CD4-positive, alpha-beta T cell (primary cell): ENCODE results near the gene PSMB1. TPM values are rescaled to one million over a fixed set of nuclear protein-coding genes. Genes with fewer than 3 reads are reported as not detected.

Experiments
- ATAC-seq: fragments of 200-7000 bp; cut with Tn5 transposase; one replicate; pipeline ENCODE4 v1.10.0; 2022; ENCODE audit warnings: mild to moderate bottlenecking; ENCODE audit not compliant: poor library complexity
- CTCF ChIA-PET: fragments of 350-600 bp; sonication (Branson Sonifier 250); formaldehyde crosslinking; loops from one replicate; lab custom pipeline; 2021; ENCODE audit warnings: antibody characterized with exemption, inconsistent platforms; lab: Charles Lee
- POLR2A ChIA-PET: fragments of 350-600 bp; sonication (Branson Sonifier 250); formaldehyde crosslinking; loops from one replicate; lab custom pipeline; 2021; ENCODE audit warnings: antibody characterized with exemption, inconsistent platforms; lab: Charles Lee
- DNase-seq, 14 experiments: peaks; one replicate each; pipeline ENCODE4 v3.0.0-alpha.2; 2013 to 2020; ENCODE audit warnings: mixed read lengths in 2 of 14
- H3K27ac ChIP-seq, 2 donors: one replicate each; pipeline versions ENCODE4 v1.5.1 to v1.7.0; 2013; ENCODE audit warnings: low read length in 2 of 2, low read depth in 1 of 2, mild to moderate bottlenecking in 1 of 2
- H3K27me3 ChIP-seq, 2 experiments: 1 replicate in 1 of 2; 2 replicates in 1 of 2; pipeline versions ENCODE4 v1.6.1 to v1.7.0; 2013; ENCODE audit warnings: low read length in 2 of 2, control low read depth in 1 of 2, mild to moderate bottlenecking in 1 of 2, moderate library complexity in 1 of 2; ENCODE audit not compliant: insufficient read depth in 2 of 2, control insufficient read depth in 1 of 2
- H3K36me3 ChIP-seq: one replicate; pipeline ENCODE4 v1.6.1; 2013; ENCODE audit warnings: low read length, control low read depth; ENCODE audit not compliant: insufficient read depth
- H3K4me1 ChIP-seq: one replicate; pipeline ENCODE4 v1.6.1; 2013; ENCODE audit warnings: low read length, control low read depth; ENCODE audit not compliant: insufficient read depth
- H3K4me3 ChIP-seq: one replicate; pipeline ENCODE4 v1.5.1; 2013; ENCODE audit warnings: mild to moderate bottlenecking, low read length, moderate library complexity
- H3K9me3 ChIP-seq, 2 experiments: 1 replicate in 1 of 2; 2 replicates in 1 of 2; pipeline versions ENCODE4 v1.6.1 to v1.7.0; 2013; ENCODE audit warnings: low read length in 2 of 2, mild to moderate bottlenecking in 2 of 2, control low read depth in 1 of 2, moderate library complexity in 1 of 2; ENCODE audit not compliant: control insufficient read depth in 1 of 2, insufficient read depth in 1 of 2
- H3K27ac Mint-ChIP-seq: one replicate; pipeline ENCODE4 v1.8.0; 2020; ENCODE audit warnings: mixed read lengths
- H3K27me3 Mint-ChIP-seq: one replicate; pipeline ENCODE4 v1.8.0; 2021; ENCODE audit warnings: mixed read lengths
- H3K36me3 Mint-ChIP-seq: one replicate; pipeline ENCODE4 v1.8.0; 2021; ENCODE audit warnings: low read depth, mixed read lengths
- H3K4me1 Mint-ChIP-seq: one replicate; pipeline ENCODE4 v1.8.0; 2021; ENCODE audit warnings: low read depth, mixed read lengths
- H3K4me3 Mint-ChIP-seq: one replicate; pipeline ENCODE4 v1.8.0; 2020; ENCODE audit warnings: mild to moderate bottlenecking, mixed read lengths
- H3K9me3 Mint-ChIP-seq: one replicate; pipeline ENCODE4 v1.8.0; 2020; ENCODE audit warnings: mixed read lengths
- CTCF ChIP-seq: fragments of 200-600 bp; IDR thresholded peaks from one replicate; pipeline ENCODE4 v1.8.0; 2022; ENCODE audit warnings: antibody characterized with exemption, mild to moderate bottlenecking
- intact Hi-C, 2 experiments: fragments of 100-400 bp; cut with DNase I in 1 of 2; cut with micrococcal nuclease in 1 of 2; formaldehyde crosslinking; loops; one replicate each; pipeline versions ENCODE4 v1.15.1 to v1.9.0; 2023 to 2025; cut with DNase I, micrococcal nuclease
- total RNA-seq, 174 experiments: library from RNA in 2 of 174; stranded (reverse) in 2 of 174; gene quantifications; one replicate each; pipeline ENCODE4 v1.2.3 and lab custom pipeline; 2021 to 2026

PSMB1 gene
- total RNA-seq, 2 experiments from 2014 or later, result 98.8 to 108 TPM

DNA sequence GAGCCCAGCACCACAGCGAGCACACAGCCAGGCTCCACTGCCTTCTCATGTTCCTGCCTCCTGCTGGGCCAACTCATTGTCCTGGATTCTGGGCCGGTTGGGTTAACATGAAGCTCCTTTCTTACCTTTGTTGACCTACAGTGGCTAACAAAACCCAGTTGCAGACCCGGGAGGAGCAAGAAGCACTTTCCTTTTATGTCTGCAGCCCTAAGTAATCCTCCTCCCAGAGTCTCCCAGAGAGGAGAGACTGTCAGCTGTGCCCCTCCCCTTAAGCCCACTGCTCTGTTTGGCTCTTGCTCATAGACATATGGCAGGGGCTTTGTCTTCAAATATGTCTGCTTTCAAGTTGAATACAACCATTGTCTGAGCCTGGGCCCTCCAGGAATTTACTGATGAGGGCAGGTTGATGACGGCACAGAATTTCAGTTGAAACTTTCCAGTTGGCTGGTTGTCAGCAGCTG lies 55.2 kb downstream of the PSMB1 start:
- POLR2A ChIA-PET, result no interaction called here
- H3K36me3 Mint-ChIP-seq, result no peaks in the 10 kb centered on the region
- Histone ChIP-seq H3K36me3 (no peaks in the 10 kb centered on the region), H3K9me3 (peaks cover 3 to 4% of the 10 kb centered on the region in 2 experiments), H3K4me3 (no peak overlapping the region), H3K4me1 (no peaks in the 10 kb centered on the region), H3K27ac (no peak overlapping the region), H3K27me3 (peaks cover 23 to 38% of the 10 kb centered on the region in 2 experiments)
- CTCF ChIA-PET, result interaction anchor here (0.6 kb wide), 1 partner anchor 1348 kb away, joined by 4 read pairs; no protein-coding TSS in a partner anchor
- H3K4me3 Mint-ChIP-seq, result no peak overlapping the region
- ATAC-seq (no peak), DNase-seq (no peak)
- H3K4me1 Mint-ChIP-seq, result no peaks in the 10 kb centered on the region
- no peak overlapping the region for H3K27ac Mint-ChIP-seq
- peaks cover 63% of the 10 kb centered on the region for H3K27me3 Mint-ChIP-seq
- intact Hi-C loops, result no loop called here
- peaks cover 6% of the 10 kb centered on the region for H3K9me3 Mint-ChIP-seq
- no peak for TF ChIP-seq CTCF

GRCh38 chr6:170493354-170493753 lies 59.8 kb downstream of the PSMB1 start:
- ChIA-PET POLR2A (no interaction called here), CTCF (no interaction called here)
- Mint-ChIP-seq H3K27ac (no peak overlapping the region), H3K4me3 (no peak overlapping the region), H3K27me3 (peaks cover 63% of the 10 kb centered on the region), H3K4me1 (no peaks in the 10 kb centered on the region), H3K36me3 (no peaks in the 10 kb centered on the region), H3K9me3 (no peaks in the 10 kb centered on the region)
- intact Hi-C loops, result no loop called here
- Histone ChIP-seq H3K4me3 (no peak overlapping the region), H3K36me3 (no peaks in the 10 kb centered on the region), H3K9me3 (peaks cover 0 to 3% of the 10 kb centered on the region in 2 experiments), H3K27ac (no peak overlapping the region), H3K27me3 (peaks cover 5 to 27% of the 10 kb centered on the region in 2 experiments), H3K4me1 (no peaks in the 10 kb centered on the region)
- DNase-seq, result no peak
- TF ChIP-seq CTCF, result no peak
- ATAC-seq, result no peak

DNA sequence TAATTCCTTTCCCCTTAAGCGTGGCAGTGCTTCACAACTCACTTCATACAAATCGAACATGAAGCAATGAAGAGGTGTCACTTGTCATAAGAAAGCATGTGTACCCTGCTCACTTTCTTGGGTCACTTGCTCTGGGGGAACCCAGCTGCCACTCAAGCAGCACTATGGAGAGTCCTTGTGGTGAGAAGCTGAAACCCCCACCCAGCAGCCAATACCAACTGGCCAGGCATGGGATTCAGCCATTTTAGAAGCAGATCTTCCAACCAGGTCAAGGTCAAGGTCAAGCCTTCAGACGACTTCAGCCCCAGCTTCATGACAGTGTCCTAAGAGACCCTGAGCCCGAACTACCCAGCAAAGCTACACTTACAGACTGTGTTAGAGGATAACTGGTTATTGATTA lies 62.8 kb downstream of the PSMB1 start:
- POLR2A ChIA-PET, result no interaction called here

More for the DNA sequence above, 62.8 kb downstream of the PSMB1 start:
- ATAC-seq (no peak), DNase-seq (no peak)
- no peaks in the 10 kb centered on the region for H3K36me3 Mint-ChIP-seq
- CTCF ChIA-PET, result no interaction called here
- intact Hi-C loops, result no loop called here
- Histone ChIP-seq H3K27me3 (peaks cover 0 to 16% of the 10 kb centered on the region in 2 experiments), H3K36me3 (no peaks in the 10 kb centered on the region), H3K4me1 (no peaks in the 10 kb centered on the region), H3K4me3 (no peak overlapping the region), H3K9me3 (peaks cover 0 to 3% of the 10 kb centered on the region in 2 experiments), H3K27ac (no peak overlapping the region)
- no peak overlapping the region for H3K4me3 Mint-ChIP-seq
- no peak overlapping the region for H3K27ac Mint-ChIP-seq
- H3K4me1 Mint-ChIP-seq, result no peaks in the 10 kb centered on the region
- TF ChIP-seq CTCF, result no peak
- H3K27me3 Mint-ChIP-seq, result peaks cover 50% of the 10 kb centered on the region
- H3K9me3 Mint-ChIP-seq, result no peaks in the 10 kb centered on the region
